SU-DHL-6 (cell line): ENCODE measurements around the gene TWSG1.

Experiments used
- H2AFZ ChIP-seq: fragments of 200-600 bp; sonication (generic); 2 replicates; pipeline ENCODE4 v1.6.1; 2014; ENCODE audit warnings: low read depth, mild to moderate bottlenecking, moderate library complexity, mixed read lengths, antibody characterized with exemption, low read length; ENCODE audit not compliant: severe bottlenecking
- H3F3A ChIP-seq: fragments of 200-600 bp; shearing (Covaris generic); 2 replicates; pipeline ENCODE4 v1.6.0; 2016; ENCODE audit warnings: antibody characterized with exemption, mild to moderate bottlenecking; ENCODE audit not compliant: insufficient read depth
- H3K27ac ChIP-seq: fragments of 200-600 bp; sonication (generic); 2 replicates; pipeline ENCODE4 v1.5.1; 2016; ENCODE audit warnings: low read depth, mild to moderate bottlenecking, low read length, moderate library complexity, mixed read lengths
- H3K27me3 ChIP-seq: fragments of 200-600 bp; sonication (generic), shearing (Covaris generic); 2 replicates; pipeline ENCODE4 v1.6.0; 2014; ENCODE audit warnings: mild to moderate bottlenecking, low read length
- H3K36me3 ChIP-seq: fragments of 200-600 bp; sonication (generic); 2 replicates; pipeline ENCODE4 v1.6.1; 2014; ENCODE audit warnings: mild to moderate bottlenecking, low read length, mixed read lengths
- H3K4me2 ChIP-seq: fragments of 300-600, 200-600 bp; shearing (Covaris generic), sonication (generic); 2 replicates; pipeline ENCODE4 v1.6.0; 2014; ENCODE audit warnings: low read length, low read depth, mild to moderate bottlenecking; ENCODE audit not compliant: poor library complexity, severe bottlenecking
- H3K4me3 ChIP-seq: fragments of 200-600 bp; sonication (generic); 2 replicates; pipeline ENCODE4 v1.5.1; 2014; ENCODE audit warnings: antibody characterized with exemption, low read length, mild to moderate bottlenecking, mixed read lengths; ENCODE audit not compliant: insufficient read depth, poor library complexity, severe bottlenecking
- H3K79me2 ChIP-seq: fragments of 200-600 bp; sonication (generic); 2 replicates; pipeline ENCODE4 v1.6.1; 2014; ENCODE audit warnings: mild to moderate bottlenecking, low read length, moderate library complexity; ENCODE audit not compliant: insufficient read depth
- H3K9ac ChIP-seq: fragments of 200-600 bp; sonication (generic); 2 replicates; pipeline ENCODE4 v1.7.0; 2014; ENCODE audit warnings: mild to moderate bottlenecking, low read length
- H3K9me2 ChIP-seq: fragments of 200-600 bp; sonication (generic); replicated peaks from 2 replicates; pipeline ENCODE4 v1.6.1; 2014; ENCODE audit warnings: low read length; ENCODE audit not compliant: insufficient read depth
- H3K9me3 ChIP-seq: fragments of 200-600 bp; sonication (generic); 2 replicates; pipeline ENCODE4 v1.6.1; 2014; ENCODE audit warnings: low read length, mixed read lengths; ENCODE audit not compliant: insufficient read depth
- H4K20me1 ChIP-seq: fragments of 200-600 bp; sonication (generic); 2 replicates; pipeline ENCODE4 v1.6.1; 2014; ENCODE audit warnings: low read depth, mild to moderate bottlenecking, antibody characterized with exemption, low read length, moderate library complexity, mixed read lengths
- EZH2phosphoT487 ChIP-seq: fragments of 200-600 bp; sonication (generic), shearing (Covaris generic); conservative IDR thresholded peaks from 2 replicates; pipeline ENCODE4 v1.6.1; 2018; ENCODE audit warnings: mild to moderate bottlenecking, antibody characterized with exemption, low read length, moderate library complexity, mixed read lengths
- TF ChIP-seq, protein P1 (sequence below): fragments of 200-600 bp; sonication (generic); IDR thresholded peaks from one replicate; pipeline ENCODE4 v1.5.1; 2017; ENCODE audit warnings: antibody characterized with exemption, mild to moderate bottlenecking, low read length, moderate library complexity; ENCODE audit not compliant: insufficient read depth, poor library complexity, severe bottlenecking

The TWSG1 gene

GRCh38 chr18:9296233-9297006, 38.2 kb upstream of the TWSG1 start:
- no peak overlapping the region for H3K4me2 ChIP-seq
- no peaks in the 10 kb centered on the region for H3F3A ChIP-seq
- no peak overlapping the region for H2AFZ ChIP-seq
- H4K20me1 ChIP-seq, result no peaks in the 10 kb centered on the region
- H3K4me3 ChIP-seq, result no peak overlapping the region
- no peak overlapping the region for H3K9ac ChIP-seq
- no peaks in the 10 kb centered on the region for H3K36me3 ChIP-seq
- H3K9me3 ChIP-seq, result no peaks in the 10 kb centered on the region
- TF ChIP-seq, protein P1, sequence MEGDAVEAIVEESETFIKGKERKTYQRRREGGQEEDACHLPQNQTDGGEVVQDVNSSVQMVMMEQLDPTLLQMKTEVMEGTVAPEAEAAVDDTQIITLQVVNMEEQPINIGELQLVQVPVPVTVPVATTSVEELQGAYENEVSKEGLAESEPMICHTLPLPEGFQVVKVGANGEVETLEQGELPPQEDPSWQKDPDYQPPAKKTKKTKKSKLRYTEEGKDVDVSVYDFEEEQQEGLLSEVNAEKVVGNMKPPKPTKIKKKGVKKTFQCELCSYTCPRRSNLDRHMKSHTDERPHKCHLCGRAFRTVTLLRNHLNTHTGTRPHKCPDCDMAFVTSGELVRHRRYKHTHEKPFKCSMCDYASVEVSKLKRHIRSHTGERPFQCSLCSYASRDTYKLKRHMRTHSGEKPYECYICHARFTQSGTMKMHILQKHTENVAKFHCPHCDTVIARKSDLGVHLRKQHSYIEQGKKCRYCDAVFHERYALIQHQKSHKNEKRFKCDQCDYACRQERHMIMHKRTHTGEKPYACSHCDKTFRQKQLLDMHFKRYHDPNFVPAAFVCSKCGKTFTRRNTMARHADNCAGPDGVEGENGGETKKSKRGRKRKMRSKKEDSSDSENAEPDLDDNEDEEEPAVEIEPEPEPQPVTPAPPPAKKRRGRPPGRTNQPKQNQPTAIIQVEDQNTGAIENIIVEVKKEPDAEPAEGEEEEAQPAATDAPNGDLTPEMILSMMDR, result no peak
- no peak for TF ChIP-seq EZH2phosphoT487
- H3K9me2 ChIP-seq, result no peaks in the 10 kb centered on the region
- H3K27me3 ChIP-seq, result no peaks in the 10 kb centered on the region
- no peak overlapping the region for H3K27ac ChIP-seq
- H3K79me2 ChIP-seq, result no peaks in the 10 kb centered on the region

- Histone ChIP-seq H3K27ac (no peak overlapping the region), H3K4me3 (no peak overlapping the region), H3K9me2 (no peaks in the 10 kb centered on the region), H3K9me3 (no peaks in the 10 kb centered on the region), H3F3A (no peaks in the 10 kb centered on the region), H3K36me3 (no peaks in the 10 kb centered on the region), H3K79me2 (no peaks in the 10 kb centered on the region), H3K4me2 (no peak overlapping the region), H3K27me3 (no peaks in the 10 kb centered on the region), H2AFZ (no peak overlapping the region), H4K20me1 (no peaks in the 10 kb centered on the region), H3K9ac (no peak overlapping the region)
- TF ChIP-seq, protein P1, result no peak
- TF ChIP-seq EZH2phosphoT487, result no peak
Observed at GRCh38 chr18:9297007-9297393, 37.6 kb upstream of the TWSG1 start.

DNA sequence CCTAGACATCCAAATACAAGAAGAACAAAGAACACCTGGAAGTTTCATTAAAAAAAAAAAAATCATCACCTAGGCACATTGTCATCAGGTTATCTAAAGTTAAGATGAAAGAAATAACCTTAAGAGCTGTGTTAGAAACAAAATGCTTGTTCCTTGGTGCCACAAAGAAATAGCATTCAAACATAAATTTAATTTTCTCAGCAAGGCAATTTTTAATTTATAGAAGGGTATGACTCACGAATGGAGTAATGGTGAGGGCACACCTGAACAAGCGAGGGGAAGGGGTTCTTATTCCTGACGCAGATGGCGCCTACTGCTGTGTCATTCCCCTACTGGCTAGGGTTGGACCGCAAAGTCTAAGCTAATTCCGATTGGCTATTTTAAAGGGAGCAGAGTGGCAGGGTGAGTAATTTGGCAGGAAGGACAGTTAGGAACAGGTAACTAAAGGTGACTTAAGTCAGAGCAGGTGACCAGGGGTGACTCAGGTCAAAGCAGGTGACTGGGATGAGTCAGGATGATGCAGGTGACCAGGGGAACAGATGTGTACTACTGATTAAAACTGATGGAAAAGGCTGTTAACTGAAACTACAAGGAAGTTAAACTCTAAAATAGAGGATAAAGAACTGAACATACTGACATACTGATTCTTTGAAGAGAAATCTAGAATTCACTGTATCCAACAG, 30.0 kb upstream of the TWSG1 start:
- Histone ChIP-seq H3K9ac (no peak overlapping the region), H3K36me3 (no peaks in the 10 kb centered on the region), H2AFZ (no peak overlapping the region), H4K20me1 (no peaks in the 10 kb centered on the region), H3K79me2 (no peaks in the 10 kb centered on the region), H3K27ac (no peak overlapping the region), H3K9me3 (no peaks in the 10 kb centered on the region), H3K4me3 (no peak overlapping the region), H3K9me2 (no peaks in the 10 kb centered on the region), H3K4me2 (no peak overlapping the region), H3K27me3 (no peaks in the 10 kb centered on the region), H3F3A (no peaks in the 10 kb centered on the region)
- TF ChIP-seq EZH2phosphoT487, result no peak
- TF ChIP-seq, protein P1, result no peak
